ENCODE measurements around the gene SSRP1.

The SSRP1 gene

DNA sequence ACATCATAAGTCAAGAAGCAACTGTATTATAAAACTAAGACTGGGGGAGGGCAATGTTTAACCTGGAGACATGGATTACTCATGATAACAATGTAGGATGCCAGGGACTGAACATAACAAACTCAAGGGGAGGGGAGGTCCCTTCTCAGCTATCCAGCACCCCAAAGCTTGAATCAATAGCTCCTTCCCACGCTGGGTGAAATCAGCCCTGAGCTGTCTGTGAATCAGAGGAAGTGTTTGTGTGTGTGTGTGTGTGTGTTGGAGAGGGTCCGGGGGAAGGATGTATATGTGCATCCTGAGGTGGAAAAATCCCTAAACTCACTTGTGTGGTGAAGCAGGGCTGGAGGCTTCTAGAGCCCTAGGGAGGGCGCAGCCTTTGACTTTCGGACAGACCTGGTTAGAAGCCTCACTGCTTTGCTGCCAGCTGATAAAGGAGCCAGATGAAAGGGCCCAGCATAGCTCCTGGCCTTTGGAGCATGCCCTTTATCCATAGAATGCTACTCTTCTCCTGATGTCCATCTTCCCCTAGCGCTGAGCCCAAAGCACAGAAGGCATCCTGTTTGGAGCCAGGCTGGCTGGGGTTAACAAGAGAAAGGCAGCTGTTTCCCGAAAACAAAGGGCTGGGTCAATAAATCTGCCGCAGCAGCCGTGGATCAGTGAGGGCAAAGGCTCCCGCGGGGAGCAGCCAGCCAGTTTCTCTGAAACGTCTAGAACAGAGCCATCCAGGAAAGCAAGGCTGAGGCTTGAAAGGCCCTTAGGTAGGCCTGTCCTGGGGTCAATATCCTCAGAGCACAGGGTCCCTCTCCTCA is 46.7 kb downstream of the SSRP1 start:
- TF ChIP-seq NFIC (IDR thresholded peaks at IDR 0.05): no peak
- TF ChIP-seq TEAD4 (IDR thresholded peaks at IDR 0.05): no peak
- no peak for TF ChIP-seq CREB1 (IDR thresholded peaks at IDR 0.05; ENCODE audit: low read depth)
- TF ChIP-seq RAD21 (IDR thresholded peaks at IDR 0.05; ENCODE audit: low read depth): no peak
- TF ChIP-seq, protein P1, sequence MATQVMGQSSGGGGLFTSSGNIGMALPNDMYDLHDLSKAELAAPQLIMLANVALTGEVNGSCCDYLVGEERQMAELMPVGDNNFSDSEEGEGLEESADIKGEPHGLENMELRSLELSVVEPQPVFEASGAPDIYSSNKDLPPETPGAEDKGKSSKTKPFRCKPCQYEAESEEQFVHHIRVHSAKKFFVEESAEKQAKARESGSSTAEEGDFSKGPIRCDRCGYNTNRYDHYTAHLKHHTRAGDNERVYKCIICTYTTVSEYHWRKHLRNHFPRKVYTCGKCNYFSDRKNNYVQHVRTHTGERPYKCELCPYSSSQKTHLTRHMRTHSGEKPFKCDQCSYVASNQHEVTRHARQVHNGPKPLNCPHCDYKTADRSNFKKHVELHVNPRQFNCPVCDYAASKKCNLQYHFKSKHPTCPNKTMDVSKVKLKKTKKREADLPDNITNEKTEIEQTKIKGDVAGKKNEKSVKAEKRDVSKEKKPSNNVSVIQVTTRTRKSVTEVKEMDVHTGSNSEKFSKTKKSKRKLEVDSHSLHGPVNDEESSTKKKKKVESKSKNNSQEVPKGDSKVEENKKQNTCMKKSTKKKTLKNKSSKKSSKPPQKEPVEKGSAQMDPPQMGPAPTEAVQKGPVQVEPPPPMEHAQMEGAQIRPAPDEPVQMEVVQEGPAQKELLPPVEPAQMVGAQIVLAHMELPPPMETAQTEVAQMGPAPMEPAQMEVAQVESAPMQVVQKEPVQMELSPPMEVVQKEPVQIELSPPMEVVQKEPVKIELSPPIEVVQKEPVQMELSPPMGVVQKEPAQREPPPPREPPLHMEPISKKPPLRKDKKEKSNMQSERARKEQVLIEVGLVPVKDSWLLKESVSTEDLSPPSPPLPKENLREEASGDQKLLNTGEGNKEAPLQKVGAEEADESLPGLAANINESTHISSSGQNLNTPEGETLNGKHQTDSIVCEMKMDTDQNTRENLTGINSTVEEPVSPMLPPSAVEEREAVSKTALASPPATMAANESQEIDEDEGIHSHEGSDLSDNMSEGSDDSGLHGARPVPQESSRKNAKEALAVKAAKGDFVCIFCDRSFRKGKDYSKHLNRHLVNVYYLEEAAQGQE (IDR thresholded peaks at IDR 0.05; ENCODE audit: low read depth): no peak
- no peak for TF ChIP-seq EGR1 (IDR thresholded peaks at IDR 0.05)
- no peak for TF ChIP-seq FOXM1 (IDR thresholded peaks at IDR 0.05; ENCODE audit: borderline replicate concordance, low read depth)

DNA sequence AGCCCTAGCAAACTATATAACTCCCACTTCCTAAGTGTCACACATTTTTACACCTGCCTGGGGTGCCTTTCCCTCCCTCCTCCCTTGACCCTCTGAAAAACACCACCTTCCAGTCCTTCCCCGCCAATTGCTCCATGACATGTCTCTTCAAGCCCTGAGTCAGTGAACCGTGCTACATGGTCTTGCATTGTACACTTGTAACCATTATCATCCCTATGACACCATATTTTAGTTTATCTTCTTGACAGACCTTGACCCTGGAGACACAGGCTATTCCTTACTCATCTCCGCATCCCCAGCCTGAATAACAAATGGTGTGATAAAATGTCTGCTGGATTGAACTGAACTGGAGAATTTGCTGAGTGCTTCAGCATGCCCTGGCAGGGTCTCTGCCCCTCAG is 47.8 kb downstream of the SSRP1 start:
- no peak for TF ChIP-seq CEBPB (IDR thresholded peaks at IDR 0.05)
- no peak for TF ChIP-seq EGR1 (IDR thresholded peaks at IDR 0.05)
- TF ChIP-seq TEAD4 (IDR thresholded peaks at IDR 0.05): no peak
- no peak for TF ChIP-seq YY1 (IDR thresholded peaks at IDR 0.05; ENCODE audit: low read depth)
- TF ChIP-seq, protein P2, sequence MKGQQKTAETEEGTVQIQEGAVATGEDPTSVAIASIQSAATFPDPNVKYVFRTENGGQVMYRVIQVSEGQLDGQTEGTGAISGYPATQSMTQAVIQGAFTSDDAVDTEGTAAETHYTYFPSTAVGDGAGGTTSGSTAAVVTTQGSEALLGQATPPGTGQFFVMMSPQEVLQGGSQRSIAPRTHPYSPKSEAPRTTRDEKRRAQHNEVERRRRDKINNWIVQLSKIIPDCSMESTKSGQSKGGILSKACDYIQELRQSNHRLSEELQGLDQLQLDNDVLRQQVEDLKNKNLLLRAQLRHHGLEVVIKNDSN (IDR thresholded peaks at IDR 0.05): no peak
- no peak for TF ChIP-seq EP300 (IDR thresholded peaks at IDR 0.05; ENCODE audit: borderline replicate concordance)
- TF ChIP-seq RAD21 (IDR thresholded peaks at IDR 0.05; ENCODE audit: low read depth): no peak
- TF ChIP-seq ZBTB7A (IDR thresholded peaks at IDR 0.05; ENCODE audit: low read depth): no peak

DNA sequence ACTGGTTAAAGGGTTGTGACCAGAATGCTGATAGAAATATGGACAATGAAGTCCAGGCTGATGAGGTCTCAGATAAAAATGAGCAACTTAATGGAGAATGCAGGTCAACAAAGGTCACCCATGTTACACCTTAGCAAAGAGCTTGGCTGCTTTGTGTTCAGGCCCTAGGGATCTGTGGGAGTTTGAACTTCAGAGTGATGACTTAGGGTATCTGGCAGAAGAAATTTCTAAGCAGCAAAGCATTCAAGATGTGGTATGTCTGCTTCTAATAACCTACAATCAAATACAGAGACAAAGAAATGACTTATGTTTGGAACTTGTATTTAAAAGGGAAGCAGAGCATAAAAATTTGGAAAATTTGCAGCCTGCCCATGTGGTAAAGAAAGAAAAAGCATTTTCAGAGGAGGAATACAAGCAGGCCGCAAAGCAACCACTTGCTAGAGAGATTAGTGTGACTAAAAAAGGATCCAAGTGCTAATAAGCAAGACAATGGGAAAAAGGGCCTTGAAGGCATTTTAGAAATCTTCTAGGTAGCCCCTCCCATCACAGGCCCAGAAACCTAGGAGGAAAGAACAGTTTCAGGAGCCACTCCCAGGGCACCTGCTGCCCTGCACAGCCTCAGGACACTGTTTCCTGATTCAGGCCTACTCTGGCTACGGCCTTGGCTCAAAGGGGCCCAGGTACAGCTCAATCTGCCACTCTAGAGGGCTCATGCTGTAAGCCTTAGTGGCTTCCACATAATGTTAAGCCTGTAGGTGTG is 52.3 kb downstream of the SSRP1 start:
- TF ChIP-seq, protein P2 (IDR thresholded peaks at IDR 0.05): no peak
- TF ChIP-seq TEAD4 (IDR thresholded peaks at IDR 0.05) (no peak), YY1 (IDR thresholded peaks at IDR 0.05; ENCODE audit: low read depth) (no peak), ZBTB7A (IDR thresholded peaks at IDR 0.05; ENCODE audit: low read depth) (no peak), RAD21 (IDR thresholded peaks at IDR 0.05; ENCODE audit: low read depth) (no peak), TAF1 (IDR thresholded peaks at IDR 0.05; ENCODE audit: low read depth) (no peak), CEBPB (IDR thresholded peaks at IDR 0.05) (no peak), TCF12 (IDR thresholded peaks at IDR 0.05; ENCODE audit: low read depth) (no peak), NFIC (IDR thresholded peaks at IDR 0.05) (no peak), EGR1 (IDR thresholded peaks at IDR 0.05) (no peak), CREB1 (IDR thresholded peaks at IDR 0.05; ENCODE audit: low read depth) (no peak)
- TF ChIP-seq, protein P3, sequence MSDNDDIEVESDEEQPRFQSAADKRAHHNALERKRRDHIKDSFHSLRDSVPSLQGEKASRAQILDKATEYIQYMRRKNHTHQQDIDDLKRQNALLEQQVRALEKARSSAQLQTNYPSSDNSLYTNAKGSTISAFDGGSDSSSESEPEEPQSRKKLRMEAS (IDR thresholded peaks at IDR 0.05): no peak
- TF ChIP-seq, protein P1 (IDR thresholded peaks at IDR 0.05; ENCODE audit: low read depth): no peak

DNA sequence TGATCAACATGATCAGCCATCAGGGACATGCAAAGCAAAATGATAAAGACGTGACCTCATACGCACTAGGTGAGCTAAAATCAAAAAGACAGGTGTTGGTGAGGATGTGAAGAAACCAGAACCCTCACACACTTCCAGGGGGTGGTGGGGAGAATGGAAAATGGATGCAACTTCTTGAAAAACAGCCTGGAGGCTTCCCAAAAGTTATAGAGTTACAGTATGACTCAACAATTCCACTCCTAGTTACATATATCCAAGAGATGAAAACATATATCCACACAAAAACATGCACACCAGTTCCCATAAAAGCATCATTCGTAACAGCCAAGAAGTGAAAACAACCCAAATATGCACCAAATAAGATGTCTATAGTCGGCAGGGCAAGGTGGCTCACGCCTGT is 56.6 kb downstream of the SSRP1 start:
- TF ChIP-seq, protein P2 (IDR thresholded peaks at IDR 0.05): no peak
- TF ChIP-seq TCF12 (IDR thresholded peaks at IDR 0.05; ENCODE audit: low read depth) (no peak), ZBTB7A (IDR thresholded peaks at IDR 0.05; ENCODE audit: low read depth) (no peak), YY1 (IDR thresholded peaks at IDR 0.05; ENCODE audit: low read depth) (no peak), RAD21 (IDR thresholded peaks at IDR 0.05; ENCODE audit: low read depth) (no peak), EGR1 (IDR thresholded peaks at IDR 0.05) (no peak), TEAD4 (IDR thresholded peaks at IDR 0.05) (no peak), NFIC (IDR thresholded peaks at IDR 0.05) (no peak), TAF1 (IDR thresholded peaks at IDR 0.05; ENCODE audit: low read depth) (no peak), EP300 (IDR thresholded peaks at IDR 0.05; ENCODE audit: borderline replicate concordance) (no peak), CREB1 (IDR thresholded peaks at IDR 0.05; ENCODE audit: low read depth) (no peak), CEBPB (IDR thresholded peaks at IDR 0.05) (no peak), FOXM1 (IDR thresholded peaks at IDR 0.05; ENCODE audit: borderline replicate concordance, low read depth) (no peak)
- TF ChIP-seq, protein P1 (IDR thresholded peaks at IDR 0.05; ENCODE audit: low read depth): no peak
- TF ChIP-seq, protein P3 (IDR thresholded peaks at IDR 0.05): no peak

All from Ishikawa (cell line).